GM19193 (cell line): Measurements from ENCODE around the gene HDAC11.

Experiments used
- POLR2A ChIP-seq: IDR thresholded peaks from 4 replicates; pipeline ENCODE4 v1.6.1; 2011; ENCODE audit not compliant: insufficient read depth, insufficient read length; ENCODE audit errors: extremely low read depth

HDAC11 gene

DNA sequence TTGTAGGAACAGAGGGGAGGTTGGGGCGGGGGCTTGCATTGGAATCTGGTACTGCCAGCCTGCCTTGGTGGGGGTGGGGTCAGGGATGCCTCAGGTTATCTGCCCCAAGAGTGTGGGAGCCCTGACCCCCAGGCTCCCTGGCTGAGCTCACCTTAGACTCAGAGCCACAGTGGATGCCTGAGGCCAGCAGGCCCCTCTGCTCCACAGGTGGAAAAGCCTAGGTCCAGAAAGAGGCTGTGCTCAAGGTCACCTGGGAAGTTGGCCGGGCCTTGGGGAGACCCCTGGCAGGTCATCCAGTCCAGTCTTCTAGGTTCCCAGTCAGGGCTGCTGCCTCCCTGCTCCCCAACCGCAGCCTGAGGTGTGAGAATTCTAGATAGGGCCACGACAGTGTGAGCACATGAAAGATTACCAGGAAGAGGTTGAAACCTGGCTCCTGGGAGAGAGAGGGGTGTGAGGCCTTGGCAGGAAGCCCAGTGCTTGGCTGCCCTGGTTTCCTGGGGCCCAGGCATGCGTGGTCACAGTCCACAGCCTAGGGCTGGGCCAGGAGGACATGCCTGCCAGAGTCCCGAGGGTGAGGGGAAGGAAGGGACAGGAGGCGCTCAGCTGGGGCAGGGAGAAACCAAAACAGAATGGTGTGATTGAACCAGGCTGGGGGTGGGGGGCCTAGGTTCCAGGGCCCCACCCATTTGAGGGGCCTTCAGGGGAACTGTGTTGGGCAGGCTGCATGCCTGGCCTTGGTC is 4.9 kb downstream of the HDAC11 start:
- TF ChIP-seq POLR2A: no peak

GRCh38 chr3:13487403-13487802 is 7.3 kb downstream of the HDAC11 start:
- TF ChIP-seq POLR2A: no peak

GRCh38 chr3:13491206-13491974 is 11.3 kb downstream of the HDAC11 start:
- TF ChIP-seq POLR2A: no peak

DNA sequence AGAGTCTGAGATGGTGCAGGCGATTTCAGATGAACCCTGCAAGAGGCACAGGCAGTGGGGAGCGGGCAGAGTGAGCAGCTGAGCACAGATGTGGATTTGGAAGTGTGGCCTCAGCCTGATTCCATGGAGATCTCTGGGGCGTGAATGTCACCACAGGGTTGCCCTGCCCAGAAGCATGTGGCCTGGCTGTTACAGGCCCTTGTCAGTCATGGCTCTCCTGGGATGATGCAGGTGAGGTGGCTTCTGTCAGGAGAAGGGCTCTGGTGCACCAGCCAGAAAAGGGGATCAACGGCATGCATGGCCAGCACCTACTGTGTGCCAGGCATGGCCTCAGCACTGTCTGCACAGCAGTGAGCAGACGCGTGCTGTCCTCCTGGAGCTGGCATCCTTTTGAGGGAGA is 11.9 kb downstream of the HDAC11 start:
- TF ChIP-seq POLR2A: no peak

DNA sequence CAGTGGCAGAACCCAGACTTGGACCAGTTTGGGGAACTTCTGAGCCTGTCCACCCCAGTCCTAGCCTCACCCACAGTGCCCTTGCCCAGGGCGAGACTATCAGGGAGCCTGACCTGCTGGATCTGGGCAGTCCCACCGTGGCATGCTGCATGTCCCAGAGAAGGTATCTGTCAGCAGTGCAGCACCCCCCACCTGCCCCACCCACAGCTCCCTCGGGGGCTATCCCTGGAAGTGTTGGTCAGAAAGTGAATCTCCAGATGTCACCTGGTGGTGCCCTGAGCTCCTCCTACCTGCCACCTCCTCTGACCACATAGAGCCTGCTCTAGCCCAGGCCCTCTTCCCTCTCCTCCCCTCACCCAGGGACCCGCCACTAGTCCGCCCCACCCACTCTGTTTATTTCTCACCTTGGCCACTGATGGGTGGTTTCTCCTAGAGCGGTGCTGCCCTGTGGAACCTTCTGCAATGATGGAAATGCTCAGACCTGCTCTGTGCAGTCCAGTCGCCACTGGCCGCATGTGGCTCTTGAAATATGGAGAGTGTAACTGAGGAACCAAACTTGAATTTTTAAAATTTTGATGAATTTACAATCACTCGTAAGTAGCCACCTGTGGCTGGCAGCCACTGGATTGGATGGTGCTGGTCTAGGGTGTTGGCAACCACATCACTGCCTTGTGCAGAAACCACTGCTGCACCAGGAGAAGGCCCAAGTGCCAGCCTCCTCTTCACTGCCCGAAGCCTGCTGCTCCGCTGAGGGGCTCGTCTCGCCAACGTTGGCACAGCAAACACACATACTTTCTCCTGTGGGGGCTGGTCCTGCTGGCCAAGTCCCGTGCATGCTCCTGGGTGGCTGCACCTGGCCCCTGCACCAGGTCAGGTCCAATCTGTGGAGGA is 13.1 kb downstream of the HDAC11 start:
- no peak for TF ChIP-seq POLR2A

GRCh38 chr3:13493867-13494441 is 13.8 kb downstream of the HDAC11 start:
- no peak for TF ChIP-seq POLR2A

DNA sequence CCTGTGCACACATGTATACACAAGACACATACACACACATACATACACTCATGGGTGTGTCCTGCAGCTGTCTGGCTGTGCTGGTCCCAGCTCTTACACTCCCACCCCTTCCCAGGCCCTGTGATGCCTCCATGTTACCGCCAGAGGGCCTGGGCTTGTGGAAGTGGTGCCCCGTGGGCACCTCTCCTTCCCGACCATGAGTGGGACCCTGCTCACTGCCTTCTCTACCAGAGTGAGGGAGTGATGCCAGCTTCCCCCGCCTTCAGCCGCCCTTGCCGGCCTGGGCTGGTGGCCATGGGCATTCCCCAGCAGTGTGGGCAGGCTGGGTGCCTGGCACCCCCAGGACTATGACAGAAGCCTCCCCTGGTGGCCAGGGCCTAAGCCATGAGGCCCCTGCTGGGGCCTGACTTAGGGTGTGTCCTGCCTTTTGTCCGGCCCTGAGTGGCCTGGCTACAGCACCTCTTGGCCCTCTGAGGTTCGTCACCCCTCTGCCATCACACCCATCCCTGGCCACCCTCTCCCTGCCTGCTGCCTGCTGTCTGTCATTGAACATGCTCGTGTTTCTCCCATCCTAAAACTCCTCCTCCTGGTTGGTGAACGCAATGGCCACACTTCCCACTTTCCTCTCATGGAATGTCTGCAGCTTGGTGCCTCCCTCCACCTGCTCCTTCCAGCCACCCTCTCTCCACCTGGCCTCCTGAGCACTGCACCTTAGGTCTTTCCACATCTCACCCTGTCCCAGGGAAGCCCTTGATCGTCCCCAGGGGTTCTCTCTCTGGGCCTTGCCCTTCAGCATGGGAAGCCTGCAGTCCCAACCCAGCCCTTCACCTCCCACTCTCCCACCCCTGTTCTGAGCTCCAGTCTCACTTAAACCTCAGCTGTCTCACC is 14.6 kb downstream of the HDAC11 start:
- TF ChIP-seq POLR2A: no peak

DNA sequence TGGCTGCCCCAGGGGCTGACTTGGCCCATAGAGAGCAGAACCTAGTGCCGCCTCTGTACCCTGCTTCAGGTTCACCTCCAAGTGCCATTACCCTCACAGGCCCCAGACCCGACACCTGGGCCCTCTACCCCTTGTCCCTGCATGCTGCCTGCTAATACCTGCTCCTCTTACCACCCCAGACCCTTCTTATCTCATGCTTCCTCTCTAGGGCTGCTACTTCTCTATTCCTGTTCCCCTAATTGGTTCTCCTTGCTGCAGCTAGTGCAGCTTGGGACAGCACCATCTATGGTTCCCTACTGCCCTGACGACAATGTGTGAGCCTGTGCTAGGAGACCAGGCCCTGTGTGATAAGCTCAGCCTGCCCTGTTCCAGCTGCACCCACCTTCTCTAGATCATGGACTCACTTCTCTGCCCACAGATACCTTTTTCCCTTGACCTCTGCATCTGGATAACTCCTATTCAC is 15.3 kb downstream of the HDAC11 start:
- no peak for TF ChIP-seq POLR2A

- TF ChIP-seq POLR2A: no peak
These were observed 16.0 kb downstream of the HDAC11 start for GRCh38 chr3:13495921-13496723.

- no peak for TF ChIP-seq POLR2A
These were observed 16.8 kb downstream of the HDAC11 start for GRCh38 chr3:13496879-13497278.

DNA sequence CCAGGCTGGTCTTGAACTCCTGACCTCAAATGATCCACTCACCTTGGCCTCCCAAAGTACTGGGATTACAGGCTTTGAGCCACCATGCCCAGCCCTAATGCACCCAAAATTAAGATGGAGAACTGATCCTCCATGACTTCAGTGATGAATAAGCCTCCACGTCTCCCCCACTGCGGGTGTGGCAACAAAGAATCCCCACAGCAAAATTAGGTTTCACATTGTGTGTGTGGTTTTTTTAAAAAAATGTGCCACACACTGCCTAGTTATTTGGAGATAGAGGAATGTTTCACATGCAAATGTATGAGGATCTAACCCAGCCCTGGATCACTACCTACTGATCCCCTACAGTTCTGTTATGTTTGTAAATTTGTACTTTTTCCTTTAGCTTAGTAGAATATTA is 17.3 kb downstream of the HDAC11 start:
- no peak for TF ChIP-seq POLR2A

GRCh38 chr3:13498354-13499060 is 18.4 kb downstream of the HDAC11 start:
- no peak for TF ChIP-seq POLR2A
